Measurements from ENCODE around the gene COG7.

Gene COG7

GRCh38 chr16:23498863-23499262 lies 45.9 kb upstream of the COG7 start:
- in situ Hi-C loops (cut with HindIII; ENCODE audit: low sequenced_read_pairs): no loop called here
- DNase-seq (ENCODE audit: low read depth): no peak
- TF ChIP-seq, protein P1, sequence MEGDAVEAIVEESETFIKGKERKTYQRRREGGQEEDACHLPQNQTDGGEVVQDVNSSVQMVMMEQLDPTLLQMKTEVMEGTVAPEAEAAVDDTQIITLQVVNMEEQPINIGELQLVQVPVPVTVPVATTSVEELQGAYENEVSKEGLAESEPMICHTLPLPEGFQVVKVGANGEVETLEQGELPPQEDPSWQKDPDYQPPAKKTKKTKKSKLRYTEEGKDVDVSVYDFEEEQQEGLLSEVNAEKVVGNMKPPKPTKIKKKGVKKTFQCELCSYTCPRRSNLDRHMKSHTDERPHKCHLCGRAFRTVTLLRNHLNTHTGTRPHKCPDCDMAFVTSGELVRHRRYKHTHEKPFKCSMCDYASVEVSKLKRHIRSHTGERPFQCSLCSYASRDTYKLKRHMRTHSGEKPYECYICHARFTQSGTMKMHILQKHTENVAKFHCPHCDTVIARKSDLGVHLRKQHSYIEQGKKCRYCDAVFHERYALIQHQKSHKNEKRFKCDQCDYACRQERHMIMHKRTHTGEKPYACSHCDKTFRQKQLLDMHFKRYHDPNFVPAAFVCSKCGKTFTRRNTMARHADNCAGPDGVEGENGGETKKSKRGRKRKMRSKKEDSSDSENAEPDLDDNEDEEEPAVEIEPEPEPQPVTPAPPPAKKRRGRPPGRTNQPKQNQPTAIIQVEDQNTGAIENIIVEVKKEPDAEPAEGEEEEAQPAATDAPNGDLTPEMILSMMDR (IDR thresholded peaks at IDR 0.05; ENCODE audit: low read depth, low read length, missing control alignments): no peak
- H3K4me3 ChIP-seq (ENCODE audit: low read depth, low read length): no peak overlapping the region

DNA sequence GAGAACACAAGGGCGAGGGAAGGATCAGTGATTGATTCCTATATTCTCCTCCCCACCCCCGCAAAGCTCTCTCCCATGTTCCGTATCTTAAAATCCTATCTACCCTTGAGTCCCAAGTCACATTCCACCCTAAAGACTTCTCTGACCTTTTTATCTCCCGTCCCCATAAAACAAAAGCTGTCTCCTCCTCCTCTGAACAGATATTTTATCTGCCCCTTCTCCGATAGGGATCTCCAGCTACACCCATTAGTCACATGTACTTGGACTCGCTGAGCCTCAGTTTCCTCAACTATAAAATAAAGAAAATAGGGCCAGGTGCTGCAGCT lies 44.5 kb upstream of the COG7 start:
- no peak overlapping the region for H3K4me3 ChIP-seq (ENCODE audit: low read depth, low read length)
- DNase-seq (ENCODE audit: low read depth): no peak
- TF ChIP-seq, protein P1 (IDR thresholded peaks at IDR 0.05; ENCODE audit: low read depth, low read length, missing control alignments): no peak
- in situ Hi-C loops (cut with HindIII; ENCODE audit: low sequenced_read_pairs): no loop called here

DNA sequence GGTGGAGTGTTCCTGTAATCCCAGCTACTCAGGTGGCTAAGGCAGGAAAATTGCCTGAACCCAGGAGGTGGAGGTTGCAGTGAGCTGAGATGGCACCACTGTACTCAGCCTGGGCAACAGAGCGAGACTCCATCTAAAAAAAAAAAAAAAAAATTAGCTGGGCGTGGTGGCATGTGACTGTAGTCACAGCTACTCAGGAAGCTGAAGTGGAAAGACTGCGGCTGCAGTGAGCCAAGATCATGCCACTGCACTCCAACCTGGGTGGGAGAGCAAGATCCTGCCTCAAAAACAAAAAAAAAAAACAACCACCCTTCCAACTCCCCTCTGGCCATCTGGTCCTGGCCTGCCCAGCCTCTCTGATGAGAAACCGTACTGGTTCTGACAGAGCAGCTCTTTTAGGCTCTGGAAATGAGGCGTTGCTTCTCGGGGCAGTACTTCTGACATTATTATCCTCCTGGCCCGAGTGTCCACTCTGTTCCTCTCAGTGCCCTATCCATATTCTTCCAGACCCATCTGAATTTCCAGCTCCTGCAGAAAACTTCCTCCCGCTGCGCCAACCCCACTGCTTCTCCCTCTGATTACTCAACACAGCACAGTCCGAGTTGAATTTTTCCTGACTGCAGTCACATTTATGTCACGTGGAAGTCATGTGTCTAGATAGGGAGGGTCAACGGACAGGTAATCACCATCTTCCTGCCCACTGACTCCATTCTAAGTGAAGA lies 44.0 kb upstream of the COG7 start:
- TF ChIP-seq, protein P1 (IDR thresholded peaks at IDR 0.05; ENCODE audit: low read depth, low read length, missing control alignments): no peak
- no peak overlapping the region for H3K4me3 ChIP-seq (ENCODE audit: low read depth, low read length)
- in situ Hi-C loops (cut with HindIII; ENCODE audit: low sequenced_read_pairs): no loop called here
- DNase-seq (ENCODE audit: low read depth): no peak

DNA sequence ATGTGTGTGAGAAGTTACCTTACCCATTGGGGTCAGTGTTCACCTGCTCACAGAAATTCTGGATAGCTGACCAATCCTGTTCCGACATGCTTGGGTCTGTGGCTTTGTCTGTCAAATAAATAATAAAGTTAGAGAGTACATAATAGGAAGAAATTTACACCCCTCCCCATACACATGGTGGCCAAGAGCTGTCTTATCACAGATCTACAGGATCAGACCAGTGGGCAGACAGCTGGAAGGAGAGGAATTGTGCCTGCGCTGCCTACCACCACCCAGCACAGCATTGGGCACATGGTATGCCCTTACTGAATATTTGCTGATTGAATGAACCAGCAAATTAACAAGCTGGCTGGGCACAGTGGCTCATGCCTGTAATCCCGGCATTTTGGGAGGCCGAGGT lies 42.7 kb upstream of the COG7 start:
- TF ChIP-seq, protein P1 (IDR thresholded peaks at IDR 0.05; ENCODE audit: low read depth, low read length, missing control alignments): no peak

DNA sequence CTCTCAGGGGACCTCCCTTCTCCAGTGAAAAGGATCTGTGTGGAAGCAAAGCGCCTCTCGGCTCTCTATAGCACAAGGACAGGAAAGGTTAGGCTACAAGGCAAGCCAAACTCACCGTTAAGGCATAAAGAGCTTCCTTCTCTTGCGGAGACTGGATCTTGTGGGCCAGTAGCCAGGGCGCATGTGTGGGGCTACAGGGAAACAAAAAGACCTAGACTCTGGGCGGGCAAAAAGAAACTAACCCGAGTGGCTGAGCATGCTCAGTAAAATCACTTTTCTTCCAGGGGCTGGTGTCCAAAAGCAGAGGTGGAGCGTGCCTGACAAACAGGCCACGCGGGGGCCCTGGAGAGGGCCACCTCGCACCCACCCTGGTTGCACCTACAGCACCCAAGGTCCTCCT lies 41.2 kb upstream of the COG7 start:
- in situ Hi-C loops (cut with HindIII; ENCODE audit: low sequenced_read_pairs): no loop called here
- TF ChIP-seq, protein P1 (IDR thresholded peaks at IDR 0.05; ENCODE audit: low read depth, low read length, missing control alignments): no peak
- no peak for DNase-seq (ENCODE audit: low read depth)
- H3K4me3 ChIP-seq (ENCODE audit: low read depth, low read length): no peak overlapping the region

More for the DNA sequence above, 42.7 kb upstream of the COG7 start:
- in situ Hi-C loops (cut with HindIII; ENCODE audit: low sequenced_read_pairs): no loop called here
- no peak for DNase-seq (ENCODE audit: low read depth)
- no peak overlapping the region for H3K4me3 ChIP-seq (ENCODE audit: low read depth, low read length)

GRCh38 chr16:23491490-23492391 lies 38.8 kb upstream of the COG7 start:
- TF ChIP-seq, protein P1 (IDR thresholded peaks at IDR 0.05; ENCODE audit: low read depth, low read length, missing control alignments): no peak
- no peak overlapping the region for H3K4me3 ChIP-seq (ENCODE audit: low read depth, low read length)
- DNase-seq (ENCODE audit: low read depth): peak; percentile 16
- in situ Hi-C loops (cut with HindIII; ENCODE audit: low sequenced_read_pairs): no loop called here

Data from astrocyte of the cerebellum (primary cell).